ENCODE measurements around the gene KTN1.

DNA sequence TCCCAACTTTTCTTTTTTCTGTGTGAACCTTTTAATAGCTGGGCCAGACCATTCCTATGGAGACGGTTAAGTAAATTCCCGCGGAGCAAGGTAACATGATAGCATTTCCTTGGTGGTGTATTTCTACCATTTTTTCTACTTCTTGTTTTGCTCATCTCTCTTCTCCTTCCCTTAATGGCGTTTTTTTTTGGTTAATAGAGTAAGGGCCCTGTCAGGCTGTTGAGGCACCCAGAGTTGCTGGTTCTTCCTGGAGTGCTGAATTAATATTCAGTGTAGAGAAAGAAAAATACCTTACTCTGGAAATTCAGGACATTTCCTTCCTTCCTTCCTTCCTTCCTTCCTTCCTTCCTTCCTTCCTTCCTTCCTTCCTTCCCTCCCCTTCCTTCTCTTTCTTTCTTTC, 137.6 kb downstream of the KTN1 start:
- TF ChIP-seq, protein P1, sequence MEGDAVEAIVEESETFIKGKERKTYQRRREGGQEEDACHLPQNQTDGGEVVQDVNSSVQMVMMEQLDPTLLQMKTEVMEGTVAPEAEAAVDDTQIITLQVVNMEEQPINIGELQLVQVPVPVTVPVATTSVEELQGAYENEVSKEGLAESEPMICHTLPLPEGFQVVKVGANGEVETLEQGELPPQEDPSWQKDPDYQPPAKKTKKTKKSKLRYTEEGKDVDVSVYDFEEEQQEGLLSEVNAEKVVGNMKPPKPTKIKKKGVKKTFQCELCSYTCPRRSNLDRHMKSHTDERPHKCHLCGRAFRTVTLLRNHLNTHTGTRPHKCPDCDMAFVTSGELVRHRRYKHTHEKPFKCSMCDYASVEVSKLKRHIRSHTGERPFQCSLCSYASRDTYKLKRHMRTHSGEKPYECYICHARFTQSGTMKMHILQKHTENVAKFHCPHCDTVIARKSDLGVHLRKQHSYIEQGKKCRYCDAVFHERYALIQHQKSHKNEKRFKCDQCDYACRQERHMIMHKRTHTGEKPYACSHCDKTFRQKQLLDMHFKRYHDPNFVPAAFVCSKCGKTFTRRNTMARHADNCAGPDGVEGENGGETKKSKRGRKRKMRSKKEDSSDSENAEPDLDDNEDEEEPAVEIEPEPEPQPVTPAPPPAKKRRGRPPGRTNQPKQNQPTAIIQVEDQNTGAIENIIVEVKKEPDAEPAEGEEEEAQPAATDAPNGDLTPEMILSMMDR (IDR thresholded peaks at IDR 0.05) = no peak
- TF ChIP-seq ZFX (IDR thresholded peaks at IDR 0.05; ENCODE audit: borderline replicate concordance) = no peak

All from 22Rv1 (cell line).